GM10248 (cell line): ENCODE measurements around the gene C11orf91.

Experiments
- CTCF ChIA-PET: fragments of 300-600 bp; sonication (Branson Sonifier 250); formaldehyde crosslinking; extraction: SDS; loops from one replicate; lab custom pipeline; 2021; ENCODE audit warnings: antibody characterized with exemption; lab: Yijun Ruan, JAX
- POLR2A ChIA-PET: fragments of 350-650 bp; sonication (Branson Sonifier 250); formaldehyde crosslinking; extraction: SDS; loops from one replicate; lab custom pipeline; 2020; ENCODE audit warnings: antibody characterized with exemption; lab: Yijun Ruan, JAX
- DNase-seq: peaks from one replicate; pipeline ENCODE4 v3.0.0; 2012; ENCODE audit errors: extremely low spot score
- TF ChIP-seq, protein P1 (sequence below): IDR thresholded peaks from 2 replicates; pipeline ENCODE4 v1.5.1; 2012; ENCODE audit warnings: mild to moderate bottlenecking, low read depth; ENCODE audit errors: extremely low read depth, missing control alignments, control extremely low read depth

C11orf91 gene

DNA sequence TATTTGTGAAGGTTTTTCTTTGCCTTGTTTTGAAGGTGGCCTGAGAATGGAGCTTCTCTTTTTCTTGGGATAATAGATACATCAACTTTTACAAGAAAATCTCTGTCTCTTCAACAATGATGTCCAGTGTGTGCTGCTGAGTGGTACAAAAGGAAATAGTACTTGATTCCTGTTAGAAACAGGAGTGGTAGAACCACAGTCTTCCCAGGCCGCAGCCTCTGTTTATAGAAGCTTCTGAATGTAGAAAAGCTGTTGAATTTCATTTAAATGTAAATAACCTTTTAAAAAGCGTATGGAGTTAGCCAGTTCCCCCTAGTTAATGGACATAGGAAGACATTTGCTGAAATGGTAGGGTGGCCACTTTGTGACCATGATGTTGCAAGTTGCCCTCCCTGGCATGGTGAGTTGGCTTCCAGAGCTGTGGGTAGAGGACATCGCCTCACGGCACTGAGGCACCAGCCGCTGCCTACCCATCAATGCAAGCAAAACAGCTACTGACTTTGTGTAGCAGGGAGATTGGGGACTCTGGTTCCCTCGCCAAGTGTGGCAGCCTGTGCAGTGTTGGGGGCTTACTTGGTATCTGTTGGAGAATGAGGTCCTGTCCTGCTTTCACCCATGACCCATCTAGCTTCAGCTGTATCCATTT lies 31.6 kb downstream of the C11orf91 start:
- ChIA-PET CTCF (interaction anchor here (1.1 to 2.2 kb wide), 3 partner anchors 10 to 21 kb away, joined by 3 to 5 read pairs (median 4); no protein-coding TSS in a partner anchor), POLR2A (no interaction called here)
- DNase-seq, result no peak
- TF ChIP-seq, protein P1, sequence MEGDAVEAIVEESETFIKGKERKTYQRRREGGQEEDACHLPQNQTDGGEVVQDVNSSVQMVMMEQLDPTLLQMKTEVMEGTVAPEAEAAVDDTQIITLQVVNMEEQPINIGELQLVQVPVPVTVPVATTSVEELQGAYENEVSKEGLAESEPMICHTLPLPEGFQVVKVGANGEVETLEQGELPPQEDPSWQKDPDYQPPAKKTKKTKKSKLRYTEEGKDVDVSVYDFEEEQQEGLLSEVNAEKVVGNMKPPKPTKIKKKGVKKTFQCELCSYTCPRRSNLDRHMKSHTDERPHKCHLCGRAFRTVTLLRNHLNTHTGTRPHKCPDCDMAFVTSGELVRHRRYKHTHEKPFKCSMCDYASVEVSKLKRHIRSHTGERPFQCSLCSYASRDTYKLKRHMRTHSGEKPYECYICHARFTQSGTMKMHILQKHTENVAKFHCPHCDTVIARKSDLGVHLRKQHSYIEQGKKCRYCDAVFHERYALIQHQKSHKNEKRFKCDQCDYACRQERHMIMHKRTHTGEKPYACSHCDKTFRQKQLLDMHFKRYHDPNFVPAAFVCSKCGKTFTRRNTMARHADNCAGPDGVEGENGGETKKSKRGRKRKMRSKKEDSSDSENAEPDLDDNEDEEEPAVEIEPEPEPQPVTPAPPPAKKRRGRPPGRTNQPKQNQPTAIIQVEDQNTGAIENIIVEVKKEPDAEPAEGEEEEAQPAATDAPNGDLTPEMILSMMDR, result no peak

DNA sequence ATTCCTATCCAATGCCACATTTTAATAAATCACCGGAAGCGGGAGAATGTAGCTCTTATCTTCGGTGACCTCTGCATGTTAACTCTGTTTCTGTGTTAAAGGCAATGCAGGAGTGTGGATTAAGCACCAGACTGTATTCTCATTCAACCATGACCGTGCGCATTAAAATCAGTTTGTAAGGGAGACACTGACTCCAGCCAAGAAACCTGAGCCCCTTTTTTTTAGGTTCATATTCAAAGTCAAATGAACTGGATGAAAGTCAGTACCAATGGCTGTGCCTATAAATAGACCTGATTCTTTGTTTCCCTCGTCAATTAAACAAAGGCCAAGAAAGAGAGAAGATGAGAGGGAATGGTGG lies 32.2 kb downstream of the C11orf91 start:
- ChIA-PET CTCF (interaction anchor here (1.1 to 2.2 kb wide), 2 partner anchors 14 to 20 kb away, joined by 3 to 5 read pairs; no protein-coding TSS in a partner anchor), POLR2A (no interaction called here)
- TF ChIP-seq, protein P1, result no peak
- no peak for DNase-seq

DNA sequence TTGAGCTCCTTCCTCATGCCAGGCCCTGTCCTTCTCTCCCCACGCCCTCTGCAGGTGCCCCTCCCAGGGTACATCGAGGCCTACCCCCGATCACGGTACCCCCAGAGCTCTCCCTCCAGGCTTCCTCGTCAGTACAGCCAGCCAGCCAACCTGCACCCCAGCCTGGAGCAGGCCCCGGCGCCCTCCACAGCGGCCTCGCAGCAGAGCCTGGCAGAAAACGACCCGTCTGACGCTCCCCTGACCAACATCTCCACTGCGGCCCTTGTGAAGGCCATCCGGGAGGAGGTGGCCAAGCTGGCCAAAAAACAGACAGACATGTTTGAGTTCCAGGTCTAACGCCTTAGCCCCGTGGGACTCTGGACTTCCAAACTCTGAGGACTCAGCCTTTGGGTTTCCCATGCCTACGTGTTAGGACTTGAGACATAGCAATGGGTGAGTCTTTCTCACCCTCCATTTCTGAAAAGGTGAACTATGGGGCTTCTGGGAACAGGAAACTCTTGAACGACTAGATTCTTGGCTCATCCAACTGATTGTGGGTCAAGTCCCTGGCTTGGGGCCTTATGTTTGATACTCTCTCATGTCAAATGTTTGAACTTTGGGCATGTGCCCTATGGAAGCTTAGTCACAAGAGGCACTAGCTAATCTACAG lies 32.7 kb downstream of the C11orf91 start:
- TF ChIP-seq, protein P1, result no peak
- DNase-seq, result no peak
- ChIA-PET POLR2A (no interaction called here), CTCF (interaction anchor here (1.1 to 2.2 kb wide), 2 partner anchors 13 to 20 kb away, joined by 3 to 5 read pairs; no protein-coding TSS in a partner anchor)

DNA sequence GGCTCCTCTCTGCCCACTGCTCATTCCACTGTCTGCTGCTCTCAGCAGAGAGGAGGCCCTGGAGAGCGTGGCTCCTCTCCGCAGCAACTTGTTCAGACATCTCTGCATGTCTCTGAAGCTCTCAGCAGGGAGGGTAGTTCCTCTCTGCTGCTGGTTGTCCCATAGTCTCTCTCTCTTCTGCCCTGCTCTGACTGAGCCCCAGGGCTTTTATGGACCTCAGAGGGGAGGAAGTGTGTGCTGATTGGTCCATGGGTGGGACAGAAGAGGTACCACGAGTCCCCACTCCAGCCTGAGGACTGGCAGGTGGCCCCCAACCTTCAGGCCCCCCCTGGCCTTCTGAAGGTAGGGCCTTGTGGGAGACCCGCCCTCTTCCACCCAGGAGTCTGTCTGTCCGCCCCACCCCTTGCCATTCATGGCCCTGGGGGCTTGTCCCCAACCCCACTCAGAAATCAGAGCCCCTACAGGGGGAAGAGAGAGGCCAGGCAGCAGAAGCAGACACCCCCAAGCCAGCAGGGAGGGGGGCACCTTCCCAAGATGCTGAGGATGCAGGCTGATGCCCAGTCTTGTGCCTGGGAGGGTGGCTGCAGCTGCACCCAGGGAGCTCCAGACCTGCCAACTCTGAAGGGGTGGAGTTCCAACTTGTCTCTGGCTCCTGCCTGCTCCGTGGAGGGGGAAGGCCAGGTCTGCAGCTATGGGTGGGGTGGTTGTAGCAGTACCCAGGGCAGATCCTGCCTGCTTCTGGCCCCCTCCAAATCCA lies 35.1 kb downstream of the C11orf91 start:
- POLR2A ChIA-PET, result no interaction called here
- CTCF ChIA-PET, result interaction anchor here (1.2 to 2.0 kb wide), 2 partner anchors 15 to 27 kb away, joined by 3 to 6 read pairs; no protein-coding TSS in a partner anchor
- no peak for DNase-seq
- TF ChIP-seq, protein P1, result no peak

DNA sequence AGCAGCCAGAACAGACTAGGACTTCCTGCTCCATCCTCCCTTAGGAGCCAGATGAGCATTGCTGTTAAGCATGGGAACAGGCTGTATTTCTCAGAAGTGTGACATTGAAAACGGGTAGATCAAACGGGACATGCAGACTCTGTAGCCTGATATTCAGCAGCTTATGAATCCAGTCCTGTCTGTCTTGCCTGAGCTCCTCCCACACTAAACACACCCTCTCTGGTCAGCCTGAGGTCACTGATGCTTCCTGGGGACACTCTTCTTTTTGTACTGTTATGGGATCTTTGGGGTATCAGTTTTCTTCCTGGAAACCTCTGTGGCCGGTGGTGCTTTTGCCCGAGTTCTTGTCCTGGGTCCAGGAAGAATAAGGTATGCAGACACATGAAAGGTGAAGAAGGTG lies 35.8 kb downstream of the C11orf91 start:
- ChIA-PET CTCF (interaction anchor here (1.2 to 2.0 kb wide), 2 partner anchors 16 to 27 kb away, joined by 3 to 6 read pairs; no protein-coding TSS in a partner anchor), POLR2A (no interaction called here)
- no peak for DNase-seq
- TF ChIP-seq, protein P1, result no peak

DNA sequence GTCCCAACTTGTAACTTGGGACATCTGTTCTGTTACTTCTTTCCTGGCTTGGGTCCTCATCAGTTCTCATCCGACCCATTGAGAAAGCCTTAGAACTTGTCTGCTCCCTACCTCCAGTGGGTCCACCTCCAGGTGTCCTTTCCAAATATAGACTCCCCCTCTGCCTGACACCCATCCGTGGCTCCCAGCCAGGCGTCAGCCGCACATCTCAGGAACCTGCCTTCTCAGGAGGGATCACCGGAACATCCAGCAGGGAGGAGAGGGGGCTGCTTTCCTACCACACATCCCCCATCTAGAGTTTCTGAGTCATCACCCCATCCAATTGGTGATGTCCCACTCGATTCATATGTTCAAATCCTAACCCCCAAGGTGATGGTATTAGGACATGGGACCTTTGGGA lies 36.5 kb downstream of the C11orf91 start:
- POLR2A ChIA-PET, result no interaction called here
- DNase-seq, result no peak
- CTCF ChIA-PET, result interaction anchor here (1.2 to 1.3 kb wide), 2 partner anchors 17 to 139 kb away, joined by 3 read pairs; no protein-coding TSS in a partner anchor
- TF ChIP-seq, protein P1, result no peak
